Activated CD8-positive, alpha-beta memory T cell treated with anti-CD3 and anti-CD28 coated beads for 1 hour (primary cell): ENCODE measurements around the gene PLCB2.

ENCODE experiments used
- DNase-seq, 2 donors: peaks; one replicate each; pipeline ENCODE4 v3.0.0-alpha.2; 2020; ENCODE audit warnings: low read depth in 1 of 2; ENCODE audit errors: extremely low read depth in 1 of 2

Gene PLCB2

GRCh38 chr15:40306371-40306770 is 1.4 kb downstream of the PLCB2 start:
- DNase-seq: no peak

DNA sequence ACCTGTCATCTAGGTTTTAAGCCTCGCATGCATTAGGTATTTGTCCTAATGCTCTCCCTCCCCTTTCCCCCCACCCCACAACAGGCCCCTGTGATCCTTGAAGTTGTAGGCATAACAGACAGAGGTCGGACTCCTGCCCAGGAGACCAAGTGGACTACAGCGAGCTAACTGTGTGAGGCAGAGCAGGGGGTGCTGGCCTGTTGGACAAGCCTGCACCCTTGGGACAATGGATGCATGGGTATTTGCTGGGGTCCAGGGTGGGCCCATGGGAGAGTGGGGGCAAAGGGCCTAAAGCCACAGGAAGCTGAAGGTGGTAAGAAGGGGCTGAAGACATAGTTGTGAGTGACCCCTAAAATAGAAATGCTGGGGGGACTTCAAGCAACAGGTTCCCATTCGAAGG is 2.5 kb downstream of the PLCB2 start:
- DNase-seq: no peak

- DNase-seq: no peak
Observed at GRCh38 chr15:40303576-40303975, 4.2 kb downstream of the PLCB2 start.

- no peak for DNase-seq
Observed at GRCh38 chr15:40302981-40303380, 4.8 kb downstream of the PLCB2 start.

DNA sequence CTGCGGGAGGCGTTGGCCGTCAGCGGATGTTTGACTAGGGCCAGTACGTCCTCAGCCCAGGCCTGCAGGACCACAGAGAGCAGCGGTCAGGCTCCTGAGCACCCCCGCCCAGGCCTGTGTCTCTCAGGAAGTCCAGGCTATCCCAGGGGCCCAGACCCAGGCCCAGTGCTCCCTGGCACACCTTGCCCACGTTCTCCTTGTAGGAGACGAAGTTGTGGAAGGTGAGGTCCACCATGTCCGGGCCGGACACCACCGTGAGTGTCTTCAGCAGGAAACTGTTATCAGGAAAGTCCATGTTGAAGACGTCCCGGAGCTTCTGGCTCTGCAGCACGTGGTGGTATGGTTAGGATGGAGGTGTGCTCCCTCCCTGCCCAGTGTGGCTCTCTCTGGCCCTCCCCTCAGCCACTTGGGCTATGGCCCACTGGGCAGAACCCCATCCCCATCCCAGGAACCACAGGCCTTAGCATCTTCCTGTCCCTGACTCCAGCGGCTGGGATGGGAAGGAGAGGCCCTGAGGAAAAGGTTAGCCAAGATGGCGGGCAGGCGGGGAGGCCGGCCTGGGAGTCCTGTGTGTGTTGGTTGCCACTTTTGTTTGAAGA is 5.3 kb downstream of the PLCB2 start:
- DNase-seq: no peak

DNA sequence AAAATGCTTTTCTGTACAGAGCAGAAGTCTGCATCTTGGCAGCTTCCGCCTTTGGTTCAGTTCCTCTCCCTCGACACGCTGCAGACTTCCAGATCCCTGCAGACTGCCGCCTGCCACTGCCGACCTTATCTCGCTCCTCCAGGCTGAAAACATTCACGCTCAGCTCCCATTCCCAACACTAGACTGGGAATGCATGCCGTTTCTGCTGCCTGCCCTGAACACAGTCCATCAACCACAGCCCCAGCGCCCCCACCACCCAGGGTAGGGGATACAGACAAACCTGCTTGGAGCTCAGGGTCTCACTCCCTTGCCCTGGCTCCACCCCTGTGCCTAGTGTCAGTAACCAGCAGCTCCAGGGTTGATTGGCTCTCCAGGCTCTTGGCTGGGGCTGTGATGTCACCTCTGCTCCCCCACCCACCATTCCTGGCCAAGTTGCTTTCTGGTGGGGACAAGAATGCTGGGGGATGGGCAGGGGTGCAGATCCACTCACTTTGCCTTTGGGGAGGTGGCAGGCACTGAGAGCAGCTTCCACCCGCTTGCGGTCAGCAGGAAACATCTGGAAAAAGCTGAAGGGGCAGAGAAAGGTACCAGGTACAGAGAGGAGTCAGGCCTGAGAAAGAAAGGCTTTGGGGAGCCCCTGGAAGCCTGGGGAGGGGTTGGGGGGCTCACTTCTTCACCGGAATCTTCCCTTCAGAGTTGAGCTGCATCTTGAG is 6.1 kb downstream of the PLCB2 start:
- DNase-seq: no peak

GRCh38 chr15:40300771-40301170 is 7.0 kb downstream of the PLCB2 start:
- DNase-seq: no peak

- DNase-seq: no peak
Observed at GRCh38 chr15:40300367-40300766, 7.4 kb downstream of the PLCB2 start.

DNA sequence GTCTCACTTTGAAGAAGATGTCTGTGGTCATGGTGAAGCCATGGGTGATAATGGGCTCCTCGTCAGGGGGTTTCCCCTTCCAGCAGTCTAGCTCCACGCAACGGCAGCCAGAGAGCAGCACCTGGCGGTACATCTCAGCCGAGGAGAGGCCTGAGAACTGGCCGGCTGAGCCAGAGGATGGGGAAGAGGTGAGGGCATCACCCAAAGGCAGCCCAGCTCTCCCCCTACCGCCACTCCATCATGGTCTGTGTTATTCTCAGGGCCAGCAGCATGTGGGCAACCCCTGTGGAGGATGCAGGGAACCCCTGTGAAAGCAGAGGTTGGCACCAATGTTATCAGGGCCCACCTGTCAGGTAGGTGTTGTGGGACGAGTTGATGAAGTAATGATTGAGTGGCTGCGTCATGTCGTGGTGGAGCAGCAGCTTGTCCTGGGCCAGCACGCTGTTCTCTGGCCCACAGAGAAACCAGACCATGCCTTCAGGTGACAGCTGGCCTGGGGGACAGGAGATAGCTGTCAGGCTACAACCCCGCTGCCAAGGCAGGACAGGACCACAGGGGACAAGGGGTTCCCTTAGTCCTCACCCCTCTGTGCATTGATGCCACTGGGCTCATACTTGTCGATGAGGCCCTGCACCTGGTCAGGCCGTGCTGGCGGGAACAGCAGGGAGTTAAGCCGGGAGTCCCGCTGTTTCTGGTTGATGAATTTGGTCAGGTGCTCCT is 9.4 kb downstream of the PLCB2 start:
- DNase-seq: no peak

DNA sequence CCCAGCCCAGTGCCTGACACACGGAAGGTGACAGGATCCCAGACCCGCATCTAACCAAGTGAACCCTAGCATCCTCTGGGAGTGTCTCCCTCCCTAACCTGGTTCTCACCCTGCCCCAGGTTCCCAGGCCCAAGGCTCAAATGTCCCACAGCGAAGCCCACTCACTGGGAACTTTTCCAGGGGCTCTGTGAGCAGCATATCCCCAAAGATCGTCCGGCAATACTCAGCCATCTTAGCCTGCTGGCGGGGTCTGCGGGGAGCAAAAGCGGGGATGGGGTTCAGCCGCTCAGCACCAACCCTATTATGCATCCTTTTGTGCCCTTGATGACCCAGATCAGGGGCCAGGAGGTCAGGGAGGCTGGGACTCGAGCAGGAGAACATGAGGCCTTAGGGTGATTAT is 10.4 kb downstream of the PLCB2 start:
- no peak for DNase-seq

GRCh38 chr15:40296561-40297230 is 11.0 kb downstream of the PLCB2 start:
- no peak for DNase-seq

GRCh38 chr15:40295877-40296560 is 11.7 kb downstream of the PLCB2 start:
- no peak for DNase-seq

GRCh38 chr15:40295297-40295696 is 12.4 kb downstream of the PLCB2 start:
- DNase-seq: no peak

GRCh38 chr15:40293905-40294895 is 13.5 kb downstream of the PLCB2 start:
- no peak for DNase-seq

GRCh38 chr15:40293006-40293405 is 14.7 kb downstream of the PLCB2 start:
- DNase-seq: no peak

GRCh38 chr15:40292246-40292645 is 15.5 kb downstream of the PLCB2 start:
- no peak for DNase-seq

DNA sequence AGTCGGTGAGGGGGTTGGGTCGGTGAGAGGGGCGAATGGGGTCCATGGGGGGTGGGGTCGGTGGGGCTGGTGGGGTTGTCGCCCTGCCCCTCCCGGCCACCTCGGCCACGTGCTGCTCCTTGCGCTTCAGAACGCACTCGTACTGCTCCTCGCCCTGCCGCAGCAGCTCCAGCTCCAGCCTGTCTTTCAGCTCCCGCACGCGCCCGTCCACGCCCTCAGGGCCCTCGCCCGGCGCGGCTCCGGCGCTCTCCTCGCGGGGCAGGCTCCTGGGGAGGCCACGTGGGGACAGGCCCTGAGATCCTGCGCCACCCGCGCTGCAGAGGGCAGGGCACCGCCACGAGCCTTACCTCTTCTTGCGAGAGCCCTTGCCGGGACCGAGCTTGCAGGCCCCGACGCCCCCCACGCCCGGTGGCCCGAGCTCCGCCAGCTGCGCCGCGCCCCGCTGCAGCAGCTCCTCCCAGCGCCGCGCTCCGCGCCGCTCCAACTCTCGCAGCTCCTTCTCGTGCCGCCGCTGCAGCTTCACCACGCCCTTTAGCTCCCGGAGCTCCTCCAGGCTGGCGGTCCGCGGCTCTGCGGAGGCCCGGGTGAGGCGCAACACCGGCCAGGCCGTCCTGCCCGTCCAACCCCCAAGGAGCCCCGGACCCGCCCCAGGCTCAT is 16.7 kb downstream of the PLCB2 start:
- DNase-seq: no peak

DNA sequence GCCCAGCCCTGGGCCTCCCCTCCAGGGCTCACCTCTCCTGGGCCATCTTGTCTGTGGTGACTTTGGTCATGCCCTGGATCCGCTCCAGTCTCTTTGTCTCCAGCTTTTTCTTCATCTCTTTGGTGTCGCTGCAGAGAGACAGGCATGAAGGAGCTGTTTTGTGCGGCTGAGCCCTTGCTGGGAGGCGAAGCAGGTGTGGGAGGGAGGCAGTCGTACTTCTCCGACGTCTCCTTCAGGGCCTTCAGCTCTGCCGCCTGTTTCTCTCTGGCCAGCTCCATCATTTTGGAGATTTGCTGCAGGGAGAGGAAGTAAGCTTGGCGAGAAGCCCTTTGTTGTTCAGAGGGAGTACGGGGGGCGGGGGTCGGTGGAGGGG is 17.2 kb downstream of the PLCB2 start:
- DNase-seq: no peak

DNA sequence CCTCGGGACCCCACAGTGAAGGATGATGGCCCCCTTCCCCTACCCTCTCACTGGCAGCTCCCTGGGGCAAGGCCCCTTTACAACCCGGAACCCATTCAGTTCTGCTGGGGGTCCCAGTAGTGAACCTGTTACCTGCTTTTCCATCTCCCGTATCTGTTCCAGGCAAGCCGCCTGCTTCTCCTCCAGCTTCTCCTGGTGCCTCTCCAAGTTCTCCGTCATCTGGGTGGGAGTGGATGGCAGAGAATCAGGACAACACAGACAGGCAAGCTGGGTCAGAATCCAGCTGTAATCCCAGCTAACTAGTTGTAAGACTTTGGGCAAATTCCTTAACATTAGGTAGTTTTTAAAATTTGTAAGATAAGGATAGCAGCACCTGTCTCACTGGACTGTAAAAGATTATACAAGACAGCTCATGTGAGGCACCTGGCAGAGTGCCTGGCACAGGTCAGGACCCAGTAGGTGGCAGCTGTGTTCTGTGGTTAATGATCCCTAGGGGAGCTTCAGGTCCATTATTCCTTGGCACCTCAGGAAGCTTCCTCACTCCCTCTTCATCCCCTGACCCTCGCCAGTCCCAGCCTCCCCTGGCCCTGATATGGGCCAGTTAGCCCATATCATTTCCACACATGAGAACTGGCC is 18.5 kb downstream of the PLCB2 start:
- DNase-seq: no peak
